ENCODE measurements around the gene GPR87.

Gene GPR87

DNA sequence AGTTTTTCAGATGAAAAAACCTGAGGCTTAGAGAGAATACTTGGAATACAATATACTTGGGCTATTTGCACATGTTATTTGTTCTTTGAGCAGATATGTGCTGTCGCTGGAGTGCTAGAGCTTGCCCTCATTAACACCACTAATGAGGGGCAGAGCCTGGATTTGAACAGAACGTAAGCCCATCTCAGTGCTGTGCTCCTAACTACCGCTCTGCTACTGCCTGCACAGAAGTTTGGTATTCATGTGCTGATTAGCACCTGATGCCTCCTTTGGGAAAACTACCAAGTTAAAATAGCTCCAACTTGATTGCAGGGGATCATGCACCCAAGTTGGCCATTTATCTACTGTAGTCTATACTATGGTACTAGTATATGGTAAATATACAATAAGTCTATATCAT is 3.6 kb downstream of the GPR87 start:
- TF ChIP-seq CTCF (IDR thresholded peaks at IDR 0.05; ENCODE audit: control insufficient read depth, extremely low read depth, insufficient read depth), result no peak
- no peak overlapping the region for H3K4me3 ChIP-seq (ENCODE audit: low read depth, low read length)
- no peak for DNase-seq (ENCODE audit: low read depth)

GRCh38 chr3:151309566-151309965 is 7.1 kb downstream of the GPR87 start:
- DNase-seq (ENCODE audit: low read depth), result no peak
- H3K4me3 ChIP-seq (ENCODE audit: low read depth, low read length), result no peak overlapping the region
- no peak for TF ChIP-seq CTCF (IDR thresholded peaks at IDR 0.05; ENCODE audit: control insufficient read depth, extremely low read depth, insufficient read depth)

DNA sequence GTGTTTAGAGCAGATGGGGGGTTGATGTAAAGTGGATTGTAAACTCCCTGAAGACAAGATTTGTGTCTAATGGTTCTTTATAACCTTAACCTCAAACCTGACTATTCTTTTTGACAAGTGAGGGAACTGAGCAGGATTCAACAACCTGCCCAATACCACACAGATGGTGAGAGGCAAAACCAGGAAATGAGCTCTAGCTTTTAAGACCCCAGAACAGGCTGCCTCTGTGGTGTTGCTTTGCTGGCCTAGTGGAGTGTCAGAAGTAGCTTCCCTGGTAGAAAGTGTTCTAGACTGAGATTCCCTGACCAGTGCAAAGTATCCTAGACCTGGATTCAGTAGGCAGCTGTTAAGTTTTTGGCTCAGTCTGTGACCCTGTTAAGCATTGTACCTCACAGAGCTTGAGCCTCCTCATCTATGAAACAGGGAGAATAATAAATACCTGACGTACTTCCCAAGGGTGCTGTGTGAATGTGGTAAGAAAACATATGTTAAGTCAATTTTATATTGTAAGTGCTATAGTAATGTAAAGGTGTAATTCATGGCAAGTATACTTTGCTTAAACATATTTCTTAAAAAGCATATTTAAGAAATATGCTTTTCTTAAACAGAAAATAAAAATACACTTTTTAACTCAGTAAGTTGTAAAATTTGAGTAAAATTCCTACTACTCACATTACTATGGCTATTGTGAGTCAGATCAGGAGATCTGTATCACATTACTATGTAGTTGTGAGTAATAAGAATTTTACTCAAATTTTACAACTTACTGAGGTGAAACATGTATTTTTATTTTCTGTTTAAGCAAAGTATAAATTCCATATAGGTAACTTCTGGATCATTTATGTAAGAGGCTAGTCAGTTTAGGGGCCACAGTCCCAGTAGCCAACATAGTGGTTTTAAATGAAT is 8.8 kb downstream of the GPR87 start:
- no peak for TF ChIP-seq CTCF (IDR thresholded peaks at IDR 0.05; ENCODE audit: control insufficient read depth, extremely low read depth, insufficient read depth)
- no peak for DNase-seq (ENCODE audit: low read depth)
- H3K4me3 ChIP-seq (ENCODE audit: low read depth, low read length), result no peak overlapping the region

- no peak overlapping the region for H3K4me3 ChIP-seq (ENCODE audit: low read depth, low read length)
Measured at GRCh38 chr3:151307131-151307530, 9.5 kb downstream of the GPR87 start.

DNA sequence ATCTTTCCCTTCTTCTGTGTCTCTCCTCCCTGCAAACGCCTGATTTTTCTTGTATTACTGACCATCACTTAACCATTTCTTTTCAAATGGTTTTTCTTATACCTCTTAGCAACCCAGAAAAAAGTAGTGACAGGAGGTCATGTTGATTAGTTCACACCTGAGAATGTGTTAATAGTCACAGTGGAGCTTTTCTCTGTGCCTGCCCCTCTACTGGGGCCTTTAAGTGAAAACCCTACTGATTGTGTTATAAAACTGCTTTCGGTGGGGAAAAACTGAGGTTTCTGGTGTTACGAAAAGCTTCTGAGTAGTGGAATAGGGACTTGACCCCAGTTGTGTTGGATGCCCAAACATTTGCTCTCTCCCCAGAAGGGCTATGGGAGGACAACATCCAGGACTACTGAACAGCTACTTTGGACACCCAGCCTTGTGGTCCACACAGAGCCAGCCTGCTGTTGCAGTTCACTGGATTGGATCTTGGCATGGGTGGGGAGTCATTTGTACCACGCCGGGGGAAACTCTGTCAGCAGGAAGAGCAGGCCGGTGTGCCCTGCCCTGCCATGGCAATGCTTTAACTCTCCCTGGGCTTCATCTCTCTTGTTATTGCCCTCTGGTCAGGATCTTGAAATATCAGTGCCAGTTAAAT is 10.3 kb downstream of the GPR87 start:
- H3K4me3 ChIP-seq (ENCODE audit: low read depth, low read length), result no peak overlapping the region
- TF ChIP-seq CTCF (IDR thresholded peaks at IDR 0.05; ENCODE audit: control insufficient read depth, extremely low read depth, insufficient read depth), result no peak
- no peak for DNase-seq (ENCODE audit: low read depth)

More at GRCh38 chr3:151307131-151307530, 9.5 kb downstream of the GPR87 start:
- no peak for DNase-seq (ENCODE audit: low read depth)
- TF ChIP-seq CTCF (IDR thresholded peaks at IDR 0.05; ENCODE audit: control insufficient read depth, extremely low read depth, insufficient read depth), result no peak

DNA sequence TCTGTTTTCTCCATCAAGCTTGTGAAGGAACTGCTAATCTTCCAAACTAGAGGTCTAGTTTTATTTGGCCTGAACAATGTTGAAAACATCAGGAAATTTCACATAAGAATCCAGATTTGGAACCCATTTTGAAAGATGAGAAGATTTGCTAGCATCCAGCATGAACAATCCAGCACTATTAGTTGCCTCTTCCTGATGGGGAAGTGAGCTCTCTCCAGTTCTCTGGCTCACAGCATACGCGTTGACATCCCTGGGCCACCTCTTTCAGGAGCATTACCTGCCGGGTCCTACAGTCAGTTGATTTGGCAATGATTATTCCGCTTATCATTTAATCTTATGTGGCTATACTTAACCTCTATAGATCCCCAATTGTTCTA is 10.9 kb downstream of the GPR87 start:
- H3K4me3 ChIP-seq (ENCODE audit: low read depth, low read length), result no peak overlapping the region
- no peak for DNase-seq (ENCODE audit: low read depth)
- no peak for TF ChIP-seq CTCF (IDR thresholded peaks at IDR 0.05; ENCODE audit: control insufficient read depth, extremely low read depth, insufficient read depth)

All from LNCaP clone FGC (cell line).